ENCODE measurements around the gene SMARCA4. TPM values are rescaled to one million over a fixed set of nuclear protein-coding genes. Genes with fewer than 3 reads are reported as not detected.

SMARCA4 gene
- total and polyA plus RNA-seq, 12 donors, result 46.3 to 124 (median 64.9) TPM

DNA sequence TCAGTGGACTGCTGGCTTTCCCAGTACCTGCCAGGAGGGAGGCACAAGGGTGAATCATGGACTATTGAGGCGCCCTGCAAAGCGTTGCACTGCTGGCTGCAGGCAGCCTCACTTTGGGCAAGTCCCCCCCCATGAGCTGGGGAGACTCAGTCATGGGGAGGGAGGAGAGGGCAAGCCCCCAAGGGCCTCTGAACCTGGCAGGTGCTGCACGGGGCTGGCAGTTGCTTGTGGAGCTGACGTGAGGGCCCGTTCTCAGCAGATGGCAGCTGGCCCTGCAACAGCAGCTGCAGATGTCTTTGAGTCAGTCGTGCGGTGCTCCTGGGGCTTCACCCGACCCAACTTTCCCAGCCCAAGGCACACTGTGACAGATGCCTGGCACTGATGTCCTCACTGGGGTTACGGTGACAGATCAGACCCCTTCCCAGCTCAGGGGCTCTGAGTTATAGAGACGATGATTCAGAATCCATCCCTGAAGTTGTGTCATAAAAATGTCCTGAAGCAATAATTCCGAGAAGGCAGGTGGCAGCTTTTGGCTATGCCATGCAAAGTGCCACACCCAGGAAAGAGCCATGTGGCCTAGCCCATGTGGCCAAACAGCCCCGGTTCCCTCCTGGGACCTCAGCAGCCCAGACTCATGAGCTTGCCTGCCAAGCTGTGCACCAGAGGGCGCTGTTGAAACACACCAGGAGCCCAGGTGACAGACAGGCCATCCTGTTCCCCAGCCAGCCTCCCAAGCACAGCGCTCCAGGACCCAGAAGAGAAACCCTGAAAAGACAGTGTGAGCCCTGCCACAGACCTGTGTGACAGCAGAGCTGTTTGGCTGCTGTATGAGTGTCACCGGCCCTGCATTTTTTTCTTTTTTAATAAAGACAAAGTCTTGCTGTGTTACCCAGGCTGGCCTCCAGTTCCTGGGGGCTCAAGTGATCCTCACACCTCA is 74.9 kb downstream of the SMARCA4 start:
- Histone ChIP-seq H3K27me3 (no peaks in the 10 kb centered on the region), H3K4me1 (replicated peaks in 1 of 2) (peaks cover 0 to 7% of the 10 kb centered on the region in 2 donors), H3K4me3 (no peak overlapping the region), H3K9me3 (replicated peaks in 1 of 3) (no peaks in the 10 kb centered on the region), H3K36me3 (replicated peaks in 1 of 2) (peaks cover 0 to 70% of the 10 kb centered on the region in 2 donors), H3K27ac (peak overlapping the region in 4 of 5 donors; percentile 18 to 80 (median 56))
- WGBS, 4 donors, result 19 to 42% (median 34%) methylated on average over 8 to 15 of the region's 15 CpGs
- peak; percentile 93 to 99 (median 97) for DNase-seq
- TF ChIP-seq, protein P1, sequence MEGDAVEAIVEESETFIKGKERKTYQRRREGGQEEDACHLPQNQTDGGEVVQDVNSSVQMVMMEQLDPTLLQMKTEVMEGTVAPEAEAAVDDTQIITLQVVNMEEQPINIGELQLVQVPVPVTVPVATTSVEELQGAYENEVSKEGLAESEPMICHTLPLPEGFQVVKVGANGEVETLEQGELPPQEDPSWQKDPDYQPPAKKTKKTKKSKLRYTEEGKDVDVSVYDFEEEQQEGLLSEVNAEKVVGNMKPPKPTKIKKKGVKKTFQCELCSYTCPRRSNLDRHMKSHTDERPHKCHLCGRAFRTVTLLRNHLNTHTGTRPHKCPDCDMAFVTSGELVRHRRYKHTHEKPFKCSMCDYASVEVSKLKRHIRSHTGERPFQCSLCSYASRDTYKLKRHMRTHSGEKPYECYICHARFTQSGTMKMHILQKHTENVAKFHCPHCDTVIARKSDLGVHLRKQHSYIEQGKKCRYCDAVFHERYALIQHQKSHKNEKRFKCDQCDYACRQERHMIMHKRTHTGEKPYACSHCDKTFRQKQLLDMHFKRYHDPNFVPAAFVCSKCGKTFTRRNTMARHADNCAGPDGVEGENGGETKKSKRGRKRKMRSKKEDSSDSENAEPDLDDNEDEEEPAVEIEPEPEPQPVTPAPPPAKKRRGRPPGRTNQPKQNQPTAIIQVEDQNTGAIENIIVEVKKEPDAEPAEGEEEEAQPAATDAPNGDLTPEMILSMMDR (IDR thresholded peaks at IDR 0.05), result peak; percentile 74 to 96 (median 93)
- peak in 1 of 2 donors; percentile 13 for TF ChIP-seq POLR2A (IDR thresholded peaks at IDR 0.05)
- intact Hi-C loops (cut with DNase I), result loop anchor here (5.0 to 10.0 kb wide), 3 partner anchors 69 to 169 kb away; no protein-coding TSS in a partner anchor

DNA sequence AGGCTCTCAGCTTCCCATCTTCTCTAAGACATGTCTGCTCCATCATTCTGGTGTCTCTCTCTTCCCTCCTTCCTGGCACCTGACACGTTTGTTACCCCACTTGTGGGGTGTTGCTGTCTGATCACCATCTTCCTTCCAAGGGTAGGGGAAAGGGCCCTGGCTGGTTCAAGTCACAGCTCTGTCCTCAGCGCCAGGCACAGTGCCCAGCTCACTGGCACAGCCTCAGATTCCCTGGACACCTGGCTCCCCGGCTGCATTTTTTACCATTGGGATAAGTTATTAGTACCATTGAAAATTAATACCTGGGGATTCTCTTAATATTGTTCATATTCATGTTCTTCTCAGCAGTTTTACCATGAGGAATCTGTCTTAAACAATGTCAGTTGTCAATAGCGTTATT is 77.7 kb downstream of the SMARCA4 start:
- H3K27me3 ChIP-seq, result no peaks in the 10 kb centered on the region
- H3K36me3 ChIP-seq (replicated peaks in 1 of 2), result peaks cover 0 to 63% of the 10 kb centered on the region in 2 donors

DNA sequence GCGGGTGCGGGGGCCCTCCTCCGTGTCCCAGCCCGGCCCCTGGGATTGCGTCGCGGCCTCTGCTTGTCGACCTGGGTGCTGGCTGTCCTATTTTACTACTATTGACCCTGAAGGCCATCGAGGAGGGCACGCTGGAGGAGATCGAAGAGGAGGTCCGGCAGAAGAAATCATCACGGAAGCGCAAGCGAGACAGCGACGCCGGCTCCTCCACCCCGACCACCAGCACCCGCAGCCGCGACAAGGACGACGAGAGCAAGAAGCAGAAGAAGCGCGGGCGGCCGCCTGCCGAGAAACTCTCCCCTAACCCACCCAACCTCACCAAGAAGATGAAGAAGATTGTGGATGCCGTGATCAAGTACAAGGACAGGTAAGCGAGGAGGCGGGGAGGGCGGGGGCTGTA is 80.4 kb downstream of the SMARCA4 start:
- TF ChIP-seq, protein P1 (IDR thresholded peaks at IDR 0.05), result no peak
- no peak for TF ChIP-seq POLR2A (IDR thresholded peaks at IDR 0.05)
- Histone ChIP-seq H3K4me1 (replicated peaks in 1 of 2) (no peaks in the 10 kb centered on the region), H3K36me3 (replicated peaks in 1 of 2) (peaks cover 0 to 44% of the 10 kb centered on the region in 2 donors), H3K9me3 (replicated peaks in 1 of 3) (no peaks in the 10 kb centered on the region), H3K4me3 (no peak overlapping the region), H3K27ac (no peak overlapping the region), H3K27me3 (no peaks in the 10 kb centered on the region)
- 92 to 95% (median 94%) methylated on average over 28 to 33 of the region's 33 CpGs for WGBS, 4 donors
- no peak for DNase-seq
- intact Hi-C loops (cut with DNase I), result no loop called here

More for the DNA sequence above, 77.7 kb downstream of the SMARCA4 start:
- TF ChIP-seq POLR2A (IDR thresholded peaks at IDR 0.05), result no peak
- TF ChIP-seq, protein P1 (IDR thresholded peaks at IDR 0.05), result no peak
- 79 to 89% (median 87%) methylated on average over 4 of the region's 4 CpGs for WGBS, 4 donors
- no peak overlapping the region for H3K4me3 ChIP-seq
- no peak for DNase-seq
- peaks cover 0 to 7% of the 10 kb centered on the region in 2 donors for H3K4me1 ChIP-seq (replicated peaks in 1 of 2)
- no peaks in the 10 kb centered on the region for H3K9me3 ChIP-seq (replicated peaks in 1 of 3)
- intact Hi-C loops (cut with DNase I), result loop anchor here (5.0 to 10.0 kb wide), 3 partner anchors 66 to 166 kb away; no protein-coding TSS in a partner anchor
- H3K27ac ChIP-seq, result no peak overlapping the region

DNA sequence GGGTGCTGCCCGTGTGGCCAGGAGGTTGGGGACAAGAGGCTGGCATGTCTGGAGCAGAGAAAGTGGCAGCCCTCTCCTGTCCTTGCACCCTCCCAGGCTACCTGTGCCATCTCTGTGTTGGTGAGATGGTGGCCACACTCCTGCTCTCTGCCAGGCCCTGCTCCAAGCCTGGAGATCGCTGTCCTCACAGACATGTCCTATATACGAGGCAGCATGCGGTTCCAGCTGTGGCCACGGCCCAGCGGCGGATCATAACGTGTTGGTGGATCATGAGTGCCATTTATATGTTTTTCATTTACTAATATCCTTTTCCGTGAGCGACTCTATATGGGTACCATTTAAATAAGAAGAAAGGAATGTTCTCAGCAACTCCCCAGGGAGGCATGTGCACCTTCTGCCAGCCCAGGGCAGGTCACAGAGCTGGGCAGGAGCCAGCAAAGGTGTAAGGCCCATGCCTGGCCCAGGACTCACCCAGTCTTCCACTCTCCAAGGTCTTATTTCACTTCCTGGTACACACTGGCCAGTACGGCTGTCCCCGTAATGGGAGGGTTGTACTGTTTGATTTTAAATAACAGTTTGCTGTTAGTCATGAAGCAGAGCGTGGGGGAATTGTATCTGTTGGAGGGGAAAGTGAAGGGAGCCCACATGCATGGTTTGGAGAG is 81.3 kb downstream of the SMARCA4 start:
- TF ChIP-seq, protein P1 (IDR thresholded peaks at IDR 0.05), result no peak
- no peak for TF ChIP-seq POLR2A (IDR thresholded peaks at IDR 0.05)
- WGBS, 4 donors, result 90 to 94% (median 93%) methylated on average over 13 of the region's 13 CpGs

More for the DNA sequence above, 81.3 kb downstream of the SMARCA4 start:
- Histone ChIP-seq H3K36me3 (replicated peaks in 1 of 2) (peaks cover 0 to 35% of the 10 kb centered on the region in 2 donors), H3K4me1 (replicated peaks in 1 of 2) (no peaks in the 10 kb centered on the region), H3K27ac (no peak overlapping the region), H3K9me3 (replicated peaks in 1 of 3) (no peaks in the 10 kb centered on the region), H3K4me3 (no peak overlapping the region), H3K27me3 (no peaks in the 10 kb centered on the region)
- no peak for DNase-seq
- intact Hi-C loops (cut with DNase I), result no loop called here
